ENCODE results near the gene GFI1B. TPM values are rescaled to one million over a fixed set of nuclear protein-coding genes. Genes with fewer than 3 reads are reported as not detected.
A peak's percentile ranks its signal among the peaks of the same experiment; 100 is the strongest.

GFI1B gene
- total RNA-seq, 4 donors from 2014 or later: not detected

GRCh38 chr9:132942541-132943182 lies 35.8 kb upstream of the GFI1B start:
- no peak for TF ChIP-seq POLR2A (IDR thresholded peaks at IDR 0.05)
- no peak for TF ChIP-seq EP300 (IDR thresholded peaks at IDR 0.05)
- TF ChIP-seq CTCF (IDR thresholded peaks at IDR 0.05): no peak
- Histone ChIP-seq H3K4me3 (no peak overlapping the region), H3K4me1 (peaks cover 0 to 25% (median 19%) of the 10 kb centered on the region in 4 donors), H3K27me3 (no peaks in the 10 kb centered on the region), H3K9me3 (no peaks in the 10 kb centered on the region), H3K36me3 (no peaks in the 10 kb centered on the region), H3K27ac (no peak overlapping the region)
- WGBS, 2 donors: 43 to 48% methylated on average over 5 of the region's 5 CpGs
- DNase-seq (ENCODE audit: low spot score in 2 of 2): no peak

- no peak for DNase-seq (ENCODE audit: low spot score in 2 of 2)
- WGBS, 2 donors: 0 to 2% methylated on average over 25 of the region's 25 CpGs
- peaks cover 0 to 25% (median 19%) of the 10 kb centered on the region in 4 donors for H3K4me1 ChIP-seq
Observed at GRCh38 chr9:132943651-132944293, 34.7 kb upstream of the GFI1B start.

GRCh38 chr9:132944294-132945185 lies 34.0 kb upstream of the GFI1B start, which contains the start of gene TSC1:
Gene TSC1 (minus strand): TSS chr9:132944616. CDS start chr9:132928872, 15,744 bp downstream.
- peak; percentile 93 for DNase-seq (ENCODE audit: low spot score in 2 of 2)
- TF ChIP-seq EP300 (IDR thresholded peaks at IDR 0.05) (peak; percentile 93), POLR2A (IDR thresholded peaks at IDR 0.05) (peak; percentile 52 to 80), CTCF (IDR thresholded peaks at IDR 0.05) (peak in 2 of 5 experiments; percentile 26 to 39)
- H3K27me3 ChIP-seq: no peaks in the 10 kb centered on the region
- peak within 1 kb of the TSS; percentile 87 to 99 (median 92) for H3K4me3 ChIP-seq
- peak within 1 kb of the TSS; percentile 96 to 99 (median 97) for H3K27ac ChIP-seq
- no peaks in the 10 kb centered on the region for H3K36me3 ChIP-seq
- 1% methylated on average over 50 to 61 of the region's 72 CpGs for WGBS, 2 donors
- H3K4me1 ChIP-seq: peaks cover 0 to 25% (median 19%) of the 10 kb centered on the region in 4 donors
- H3K9me3 ChIP-seq: no peaks in the 10 kb centered on the region

More at GRCh38 chr9:132943651-132944293, 34.7 kb upstream of the GFI1B start:
- H3K27me3 ChIP-seq: no peaks in the 10 kb centered on the region
- peak overlapping the region; percentile 87 to 99 (median 92) for H3K4me3 ChIP-seq
- H3K27ac ChIP-seq: peak overlapping the region; percentile 96 to 99 (median 97)
- no peaks in the 10 kb centered on the region for H3K9me3 ChIP-seq
- no peaks in the 10 kb centered on the region for H3K36me3 ChIP-seq
- TF ChIP-seq EP300 (IDR thresholded peaks at IDR 0.05) (no peak), POLR2A (IDR thresholded peaks at IDR 0.05) (no peak), CTCF (IDR thresholded peaks at IDR 0.05) (no peak)

GRCh38 chr9:132945186-132946130 lies 33.0 kb upstream of the GFI1B start:
- TF ChIP-seq EP300 (IDR thresholded peaks at IDR 0.05) (no peak), CTCF (IDR thresholded peaks at IDR 0.05) (no peak), POLR2A (IDR thresholded peaks at IDR 0.05) (no peak)

More at GRCh38 chr9:132945186-132946130, 33.0 kb upstream of the GFI1B start:
- H3K27me3 ChIP-seq: no peaks in the 10 kb centered on the region
- H3K4me3 ChIP-seq: peak overlapping the region; percentile 87 to 99 (median 92)
- no peaks in the 10 kb centered on the region for H3K9me3 ChIP-seq
- WGBS, 2 donors: 68 to 71% methylated on average over 22 to 23 of the region's 23 CpGs
- no peak for DNase-seq (ENCODE audit: low spot score in 2 of 2)
- peak overlapping the region; percentile 96 to 99 (median 97) for H3K27ac ChIP-seq
- peaks cover 0 to 23% (median 19%) of the 10 kb centered on the region in 4 donors for H3K4me1 ChIP-seq
- H3K36me3 ChIP-seq: no peaks in the 10 kb centered on the region
